Heart left ventricle (tissue), 16 donors: ENCODE data around the gene SLC34A3. TPM values are rescaled to one million over a fixed set of nuclear protein-coding genes. Genes with fewer than 3 reads are reported as not detected.

Source experiments
- ATAC-seq, 4 donors: fragments of 200-7000 bp; cut with Tn5 transposase; one replicate each; pipeline ENCODE4 v1.9.1; 2020 to 2022; ENCODE audit warnings: moderate library complexity in 4 of 4, mild to moderate bottlenecking in 3 of 4, moderate number of reproducible peaks in 1 of 4
- DNase-seq, 5 donors: peaks; one replicate each; pipeline ENCODE4 v3.0.0-alpha.2; 2020
- H3K27ac ChIP-seq, 12 donors: fragments of 200-600 bp; sonication (generic) in 4 of 12; one replicate each; pipeline versions ENCODE4 v1.5.0 to v1.8.0; 2016 to 2022; ENCODE audit warnings: mild to moderate bottlenecking in 2 of 12
- H3K27me3 ChIP-seq, 9 donors: fragments of 200-600 bp; sonication (generic) in 2 of 9; one replicate each; pipeline versions ENCODE4 v1.5.1 to v1.8.0; 2016 to 2022; ENCODE audit warnings: mild to moderate bottlenecking in 3 of 9
- H3K36me3 ChIP-seq, 9 donors: fragments of 200-600 bp; sonication (generic) in 2 of 9; one replicate each; pipeline versions ENCODE4 v1.5.0 to v1.8.0; 2018 to 2022; ENCODE audit warnings: mild to moderate bottlenecking in 2 of 9
- H3K4me1 ChIP-seq, 12 donors: fragments of 200-600 bp; sonication (generic) in 4 of 12; one replicate each; pipeline versions ENCODE4 v1.5.0 to v1.8.0; 2016 to 2022; ENCODE audit warnings: mild to moderate bottlenecking in 3 of 12
- H3K4me3 ChIP-seq, 12 donors: fragments of 200-600 bp; sonication (generic) in 4 of 12; one replicate each; pipeline versions ENCODE4 v1.5.0 to v1.8.0; 2017 to 2022; ENCODE audit warnings: mild to moderate bottlenecking in 9 of 12, moderate library complexity in 4 of 12
- H3K9me3 ChIP-seq, 12 donors: fragments of 200-600 bp; sonication (generic) in 4 of 12; one replicate each; pipeline versions ENCODE4 v1.5.0 to v1.8.0; 2016 to 2022; ENCODE audit warnings: mild to moderate bottlenecking in 1 of 12
- CTCF ChIP-seq, 12 donors: fragments of 200-600 bp; sonication (generic) in 4 of 12; IDR thresholded peaks; one replicate each; pipeline versions ENCODE4 v1.5.0 to v1.8.0; 2018 to 2022; ENCODE audit warnings: antibody characterized with exemption in 12 of 12, mild to moderate bottlenecking in 5 of 12
- POLR2A ChIP-seq, 2 donors: fragments of 450-650 bp; IDR thresholded peaks; one replicate each; pipeline ENCODE4 v1.6.1; 2017; ENCODE audit warnings: antibody characterized with exemption in 2 of 2, mild to moderate bottlenecking in 2 of 2, moderate library complexity in 2 of 2
- WGBS, 4 donors: extraction: QIAGEN DNeasy Blood & Tissue Kit in 2 of 4; methylation state at CpG; one replicate each; pipeline versions ENCODE4 v1.1.5 to v1.1.7; 2013 to 2018; 5-methylcytosine and 5-hydroxymethylcytosine counted together
- intact Hi-C, 10 donors: fragments of 100-400 bp; cut with DNase I; formaldehyde crosslinking; loops; one replicate each; pipeline versions ENCODE4 v1.11.1 to v1.14.2; 2022
- polyA plus RNA-seq, 2 donors: library from polyadenylated mRNA; stranded (reverse); fragments of 200-250 nt; gene quantifications; one replicate each; pipeline ENCODE4 v1.2.3, GENCODE V29; 2013
- total RNA-seq, 9 donors: library from RNA; depleted of rRNA in 2 of 9; stranded (reverse); fragments of >200 nt in 2 of 9; fragmentation: NEBNext Ultra II Directional in 3 of 9; extraction: Animal tissue kit (Norgen Biotek cat#: 25700) in 3 of 9; gene quantifications; one replicate each; pipeline versions ENCODE4 v1.1.0 to v1.2.4, GENCODE V29; 2016 to 2023
- donor health status: ischemic (EF 13 %, LVEDD 7.1; RV severe dilation, severe dysfunction).
- donor health status: healthy with polysubstance abuse.
- donor health status: DM: no; HTN: yes; CAD: no.
- donor health status: DM: no; HTN: no; CAD: no.
- donor health status: ischemic (EF 25% LVEDD 6.9; RV normal size, moderate dysfunction).
- donor health status: ischemic (EF 25% LVEDD 5.7; RV mildly dilated, moderate dysfunction).
- donor health status: healthy.
- donor health status: DM: yes; HTN: yes; CAD: no.
- donor health status: ischemic (EF 35%, LVEDD 5.7; RV mildly dilated, moderate dysfunction).
- donor health status: nonischemic (EF 11% LVEDD 7.7; RV severe dilation, severe dysfunction).
- donor health status: DM: yes; HTN: yes; CAD: no.
- donor health status: PGD.
- donor health status: ischemic (EF 29% LVEDD 5.4; RV normal size, mild dysfunction).
- donor health status: nonischemic (EF 23%, LVEDD 6.1; RV moderate dilation, normal function).

SLC34A3 gene
- total and polyA plus RNA-seq, 11 donors = not detected

DNA sequence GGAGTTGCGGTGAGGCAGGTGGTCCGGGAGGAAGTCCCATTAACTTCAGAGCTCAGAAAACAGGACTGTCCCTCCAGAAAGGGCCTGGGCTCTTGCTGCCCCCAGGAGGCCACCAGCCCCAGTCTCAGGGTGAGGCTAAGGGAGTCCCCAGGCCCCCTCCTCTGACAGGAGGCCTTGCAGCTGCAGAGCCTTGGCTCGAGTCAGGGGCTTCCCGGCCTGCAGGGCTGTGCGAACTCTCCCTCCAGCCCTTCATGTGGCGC lies 17.1 kb downstream of the SLC34A3 start:
- H3K4me1 ChIP-seq = peaks cover 0 to 32% (median 22%) of the 10 kb centered on the region in 12 donors
- 89 to 91% (median 90%) methylated on average over 4 to 6 of the region's 6 CpGs for WGBS, 4 donors
- DNase-seq (no peak), ATAC-seq (no peak)
- TF ChIP-seq POLR2A (IDR thresholded peaks at IDR 0.05) (no peak), CTCF (IDR thresholded peaks at IDR 0.05) (no peak)
- H3K27ac ChIP-seq = no peak overlapping the region
- intact Hi-C loops = no loop called here
- H3K9me3 ChIP-seq = no peaks in the 10 kb centered on the region
- no peak overlapping the region for H3K4me3 ChIP-seq
- H3K36me3 ChIP-seq = peaks cover 0 to 12% (median 10%) of the 10 kb centered on the region in 9 donors
- H3K27me3 ChIP-seq = no peaks in the 10 kb centered on the region

DNA sequence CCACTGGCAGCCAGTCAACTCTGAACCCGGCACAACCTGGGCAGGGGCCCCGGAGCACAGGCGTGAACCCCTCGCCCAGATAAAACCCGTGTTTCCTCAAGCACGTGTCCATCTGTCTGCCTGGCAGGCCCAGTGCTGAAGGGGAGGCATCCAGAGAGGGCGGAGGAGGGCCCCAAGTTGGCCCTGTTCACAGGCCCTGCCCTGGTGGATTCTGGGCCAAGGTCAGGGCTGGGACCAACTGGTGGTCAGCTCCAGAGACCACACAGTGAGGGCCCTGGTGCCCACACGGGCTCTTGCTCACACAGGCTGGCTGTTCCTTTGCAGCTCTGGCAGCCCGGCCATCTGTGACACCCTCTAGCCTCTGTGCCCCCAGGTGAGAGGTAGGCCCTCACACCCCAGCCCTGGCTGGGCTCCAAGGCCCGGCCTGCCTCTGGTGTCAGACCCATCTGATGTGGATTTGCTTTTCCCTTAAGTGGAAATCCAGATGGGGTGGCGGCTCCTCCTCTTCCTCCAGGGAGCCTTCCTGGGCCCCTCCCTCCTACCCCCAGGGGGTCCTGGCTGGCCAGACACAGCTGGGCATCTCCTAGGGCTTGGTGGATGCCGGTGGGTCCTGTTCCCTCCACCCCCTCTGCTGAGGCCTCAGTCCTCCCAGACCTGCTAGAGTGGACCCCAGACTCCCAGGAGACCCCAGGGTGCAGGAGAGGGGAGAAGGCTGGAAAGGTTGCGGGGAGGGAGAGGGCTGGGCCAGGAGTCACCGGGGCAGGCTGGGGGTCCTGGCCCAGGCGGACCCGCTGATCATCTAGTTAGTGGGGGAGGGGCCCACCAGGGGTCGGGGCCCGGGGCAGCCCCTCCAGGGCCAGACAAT lies 19.9 kb downstream of the SLC34A3 start:
- Histone ChIP-seq H3K4me1 (peaks cover 0 to 31% (median 14%) of the 10 kb centered on the region in 12 donors), H3K36me3 (no peaks in the 10 kb centered on the region), H3K27me3 (no peaks in the 10 kb centered on the region), H3K9me3 (no peaks in the 10 kb centered on the region), H3K27ac (peak overlapping the region in 9 of 12 donors; percentile 8 to 63 (median 46)), H3K4me3 (no peak overlapping the region)
- no peak for DNase-seq
- intact Hi-C loops = no loop called here
- peak in 3 of 4 donors; percentile 2 to 46 (median 34) for ATAC-seq
- 36 to 61% (median 52%) methylated on average over 9 to 17 of the region's 18 CpGs for WGBS, 4 donors
- TF ChIP-seq POLR2A (IDR thresholded peaks at IDR 0.05) (no peak), CTCF (IDR thresholded peaks at IDR 0.05) (no peak)

GRCh38 chr9:137251194-137251461 lies 20.4 kb downstream of the SLC34A3 start, which contains the start of gene STPG3:
Gene STPG3 (plus strand): TSS chr9:137251286. CDS start chr9:137251287, 1 bp downstream.
- TF ChIP-seq POLR2A (IDR thresholded peaks at IDR 0.05) (no peak), CTCF (IDR thresholded peaks at IDR 0.05) (no peak)
- ATAC-seq (no peak), DNase-seq (no peak)
- H3K36me3 ChIP-seq = peaks cover 0 to under 1% (median 0%) of the 10 kb centered on the region in 9 donors
- 60 to 83% (median 69%) methylated on average over 4 of the region's 4 CpGs for WGBS, 4 donors
- no peaks in the 10 kb centered on the region for H3K27me3 ChIP-seq
- H3K4me3 ChIP-seq = no peak within 1 kb of the TSS
- no peaks in the 10 kb centered on the region for H3K9me3 ChIP-seq
- intact Hi-C loops = no loop called here
- peak within 1 kb of the TSS in 9 of 12 donors; percentile 8 to 63 (median 46) for H3K27ac ChIP-seq
- H3K4me1 ChIP-seq = peaks cover under 1 to 37% (median 18%) of the 10 kb centered on the region in 12 donors

GRCh38 chr9:137251490-137252268 lies 21.0 kb downstream of the SLC34A3 start:
- peaks cover 0 to 6% (median 2%) of the 10 kb centered on the region in 9 donors for H3K36me3 ChIP-seq
- H3K4me3 ChIP-seq = no peak overlapping the region
- intact Hi-C loops = no loop called here
- H3K27ac ChIP-seq = no peak overlapping the region
- TF ChIP-seq POLR2A (IDR thresholded peaks at IDR 0.05) = no peak
- no peak for TF ChIP-seq CTCF (IDR thresholded peaks at IDR 0.05)
- peaks cover 6 to 43% (median 23%) of the 10 kb centered on the region in 12 donors for H3K4me1 ChIP-seq
- no peaks in the 10 kb centered on the region for H3K9me3 ChIP-seq
- ATAC-seq (no peak), DNase-seq (peak in 1 of 5 donors; percentile 65)
- WGBS, 4 donors = 90 to 94% (median 90%) methylated on average over 16 to 22 of the region's 22 CpGs
- no peaks in the 10 kb centered on the region for H3K27me3 ChIP-seq
